ENCODE results near the gene PCNX2.
"Not testable (repeated sequence)": the region's sequence is repeated elsewhere in the genome, so short reads cannot be mapped to it uniquely, and the experiment has no call there.

PCNX2 gene

DNA sequence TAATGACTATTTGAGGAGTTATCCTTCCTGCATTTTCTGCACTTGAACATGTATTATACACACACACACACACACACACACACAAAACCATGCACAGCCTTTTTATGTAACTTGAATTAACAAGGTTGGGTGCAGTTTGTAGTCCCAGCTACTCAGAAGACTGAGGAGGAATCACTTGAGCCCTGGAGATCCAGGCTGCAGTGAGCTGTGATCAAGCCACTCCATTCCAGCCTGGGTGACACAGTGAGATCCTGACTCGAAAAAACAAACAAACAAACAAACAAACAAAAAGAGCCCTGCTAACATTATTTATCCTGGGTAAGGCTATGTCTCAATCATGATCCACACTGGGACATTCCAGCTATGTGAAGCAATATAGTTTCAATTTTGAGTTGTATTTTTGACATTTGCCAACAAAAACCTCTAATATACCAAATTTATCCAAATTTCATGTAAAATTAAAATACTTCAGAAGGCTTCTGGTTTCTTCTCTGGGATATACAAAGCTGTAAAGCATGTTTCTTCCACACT, 188.3 kb downstream of the PCNX2 start:
- no peak for DNase-seq (ENCODE audit: low read depth, low spot score)

- DNase-seq (ENCODE audit: low read depth, low spot score): no peak
Measured at GRCh38 chr1:233105225-233105624, 190.3 kb downstream of the PCNX2 start.

DNA sequence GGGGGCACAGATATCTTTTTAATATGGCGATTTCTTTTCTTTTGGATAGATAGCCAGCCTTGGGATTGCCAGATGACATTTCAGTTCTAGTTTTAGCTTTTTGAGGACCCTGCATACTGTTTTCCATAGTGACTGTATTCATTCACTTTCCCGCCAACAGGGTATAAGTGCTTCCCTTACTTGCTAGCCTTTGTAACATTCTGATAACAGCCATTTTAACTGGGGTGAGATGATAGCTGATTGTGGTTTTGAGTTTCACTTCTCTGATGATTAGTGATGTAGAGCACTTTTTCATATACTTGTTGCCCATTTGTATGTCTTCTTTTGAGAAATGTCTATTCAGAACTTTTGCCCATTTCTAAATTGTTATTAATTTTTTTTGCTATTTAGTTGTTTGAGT, 193.2 kb downstream of the PCNX2 start:
- DNase-seq (ENCODE audit: low read depth, low spot score): no peak

DNA sequence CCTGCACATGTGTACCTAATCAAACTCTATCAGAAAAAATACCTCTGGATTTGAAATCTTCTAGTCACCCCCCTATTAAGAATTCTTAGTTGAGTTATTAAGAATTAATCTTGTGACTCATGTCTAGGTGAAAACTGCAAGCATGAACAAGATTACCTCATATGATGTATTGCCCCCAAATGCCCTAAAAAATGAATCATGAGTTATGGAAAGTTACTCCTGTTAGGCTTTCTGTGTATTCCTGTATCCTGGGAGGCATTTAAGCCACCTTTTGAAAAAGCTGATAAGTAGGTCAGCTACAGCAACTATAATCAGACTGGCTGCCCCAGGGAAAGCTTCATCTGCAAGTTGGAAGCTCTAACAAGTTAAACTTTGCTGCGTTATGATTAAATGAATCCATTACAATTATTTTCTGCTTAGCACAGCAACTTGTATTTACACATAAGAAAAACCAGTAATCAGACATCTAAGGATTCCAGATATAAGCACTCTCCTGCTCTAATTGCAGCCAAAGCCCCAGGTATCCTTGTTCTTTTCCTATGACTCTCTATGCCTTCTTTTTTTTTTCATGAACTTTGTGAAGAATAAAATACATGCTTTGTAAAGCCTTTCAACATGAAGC, 197.5 kb downstream of the PCNX2 start:
- DNase-seq (ENCODE audit: low read depth, low spot score): no peak

DNA sequence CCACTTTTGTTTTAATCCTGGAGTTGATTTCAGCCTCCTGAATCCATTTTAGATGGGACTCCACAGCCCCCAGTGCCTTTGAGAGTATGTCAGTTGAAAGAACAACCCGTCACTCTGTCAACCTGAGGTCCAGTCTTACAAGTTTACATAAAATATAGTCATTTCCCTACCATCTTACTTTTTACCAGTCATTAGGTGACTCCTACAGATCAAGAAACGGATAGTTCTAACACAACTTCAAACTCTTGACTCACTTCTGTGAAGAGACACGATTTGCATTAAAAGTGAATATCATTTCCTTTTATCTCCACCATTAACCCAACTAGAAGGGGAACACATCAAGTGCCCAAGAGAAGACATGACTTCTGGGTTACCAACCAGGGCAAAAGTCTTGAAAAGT, 198.0 kb downstream of the PCNX2 start:
- no peak for DNase-seq (ENCODE audit: low read depth, low spot score)

- DNase-seq (ENCODE audit: low read depth, low spot score): no peak
Measured at GRCh38 chr1:233094691-233095090, 200.8 kb downstream of the PCNX2 start.

GRCh38 chr1:233094269-233094668, 201.3 kb downstream of the PCNX2 start:
- no peak for DNase-seq (ENCODE audit: low read depth, low spot score)

- DNase-seq (ENCODE audit: low read depth, low spot score): no peak
Measured at GRCh38 chr1:233090746-233091494, 204.6 kb downstream of the PCNX2 start.

DNA sequence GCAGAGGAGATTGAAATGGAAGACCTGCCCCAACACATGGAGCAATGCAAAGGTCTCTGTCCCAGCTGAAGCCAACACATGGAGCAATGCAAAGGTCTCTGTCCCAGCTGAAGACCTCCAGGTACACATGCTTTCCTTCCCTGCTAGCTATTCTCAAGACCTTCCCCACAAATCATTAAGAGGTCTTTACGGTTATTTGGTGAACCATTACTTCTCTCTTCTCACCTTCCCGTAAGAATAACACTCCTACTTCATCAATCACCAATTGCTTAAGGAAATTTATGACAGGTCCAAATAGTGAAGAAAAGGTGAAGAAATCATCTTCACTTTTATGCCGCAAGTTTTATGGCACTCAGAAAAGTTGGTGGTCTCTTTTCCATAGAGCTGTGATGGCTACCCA, 206.3 kb downstream of the PCNX2 start:
- DNase-seq (ENCODE audit: low read depth, low spot score): no peak

GRCh38 chr1:233088613-233089012, 206.9 kb downstream of the PCNX2 start:
- no peak for DNase-seq (ENCODE audit: low read depth, low spot score)

DNA sequence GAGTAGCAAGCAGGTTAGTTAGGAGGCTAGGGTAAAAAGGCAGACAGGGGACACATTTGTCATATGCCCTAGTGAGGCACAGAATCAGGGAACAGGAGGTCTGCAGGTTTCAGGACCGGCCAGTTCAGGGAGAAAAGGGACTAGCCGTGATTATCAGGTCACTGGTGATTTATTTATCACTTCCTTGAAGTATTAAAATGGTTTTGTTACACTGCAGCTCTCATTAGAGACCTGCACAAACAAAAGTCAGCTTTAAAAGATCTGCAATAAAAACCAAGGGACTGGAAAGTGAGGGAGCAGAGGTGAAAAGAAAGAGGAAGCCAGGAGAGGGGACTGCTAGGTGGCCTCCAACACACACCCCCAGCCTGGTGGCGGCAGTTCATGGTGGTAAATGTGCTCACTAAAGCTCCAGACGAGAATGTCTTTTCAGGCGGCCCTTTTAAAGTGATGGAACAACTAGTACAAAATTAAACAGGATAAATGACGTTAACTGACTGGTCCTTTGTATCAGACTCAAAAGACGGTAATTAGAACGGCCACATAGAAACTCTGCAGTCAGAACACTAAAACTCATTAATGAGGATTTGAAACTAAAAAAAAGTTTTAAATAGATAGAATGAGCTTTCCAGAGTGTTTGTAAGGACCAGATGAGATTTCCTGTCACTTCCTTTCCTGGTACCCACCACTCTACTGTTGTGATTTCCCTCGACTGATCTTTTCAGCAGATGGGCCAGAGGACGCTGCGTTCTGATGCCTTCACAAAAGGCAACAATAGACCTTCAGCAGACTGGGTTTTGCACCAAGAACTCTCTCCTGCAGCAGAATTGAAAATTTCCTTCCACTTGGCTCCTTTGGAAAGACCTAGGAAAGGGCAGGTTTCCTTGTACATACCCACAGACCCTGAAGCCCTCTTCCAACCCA, 208.3 kb downstream of the PCNX2 start:
- DNase-seq (ENCODE audit: low read depth, low spot score): no peak

- DNase-seq (ENCODE audit: low read depth, low spot score): no peak
Measured at GRCh38 chr1:233085566-233085965, 210.0 kb downstream of the PCNX2 start.

DNA sequence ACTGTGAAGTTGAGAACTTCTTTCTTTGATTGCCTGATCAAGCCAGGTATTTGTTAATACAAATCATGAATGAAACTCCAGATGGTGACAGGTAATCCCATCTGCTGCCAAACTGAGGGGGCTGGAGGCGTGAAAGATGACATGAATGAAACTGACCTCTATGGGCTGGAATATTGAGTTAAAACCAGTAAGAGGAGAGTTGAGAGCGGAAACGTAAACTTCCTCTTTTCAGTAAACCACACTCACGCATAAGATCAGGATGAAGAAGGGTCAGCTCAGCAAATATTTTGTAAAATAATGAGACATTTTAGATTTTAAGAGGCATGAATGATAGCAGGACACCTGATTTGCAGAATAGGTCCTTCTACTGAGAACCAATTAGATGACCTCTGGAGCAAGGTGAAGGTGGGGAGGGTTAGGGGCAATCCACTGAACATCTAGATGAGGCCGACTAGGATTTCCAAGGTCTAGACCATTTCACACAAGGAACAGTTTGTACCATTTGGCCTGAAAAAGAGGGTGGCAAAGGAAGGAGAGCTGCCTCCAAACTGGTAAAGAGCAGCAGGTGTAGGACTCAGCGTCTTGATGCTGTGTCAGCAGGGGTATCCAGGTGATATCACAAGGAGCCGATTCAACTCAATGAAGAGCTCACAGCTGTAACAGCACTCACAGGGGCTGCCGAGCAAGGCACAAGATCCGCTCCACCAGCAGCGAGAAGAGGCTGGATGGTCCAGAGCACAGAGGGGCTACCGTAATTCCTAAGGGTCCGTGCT, 212.6 kb downstream of the PCNX2 start:
- no peak for DNase-seq (ENCODE audit: low read depth, low spot score)

DNA sequence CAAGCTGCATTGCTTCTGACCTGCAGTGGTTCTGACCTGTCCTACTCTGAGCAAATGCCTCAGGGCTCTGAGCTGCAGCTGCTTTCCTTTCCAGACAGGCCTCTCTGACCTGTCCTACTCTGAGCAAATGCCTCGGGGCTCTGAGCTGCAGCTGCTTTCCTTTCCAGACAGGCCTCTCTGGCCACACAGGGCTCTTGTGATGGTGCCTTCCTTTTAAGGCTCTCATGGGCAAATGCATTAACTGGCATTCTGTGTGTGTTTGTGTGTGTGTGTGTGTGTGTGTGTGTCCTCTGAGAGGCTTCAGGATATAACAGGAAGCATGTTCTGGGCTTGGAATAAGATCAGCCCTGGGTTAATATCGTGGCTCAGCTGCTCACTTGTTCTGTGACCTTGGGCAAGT, 213.8 kb downstream of the PCNX2 start:
- DNase-seq (ENCODE audit: low read depth, low spot score): no peak

DNA sequence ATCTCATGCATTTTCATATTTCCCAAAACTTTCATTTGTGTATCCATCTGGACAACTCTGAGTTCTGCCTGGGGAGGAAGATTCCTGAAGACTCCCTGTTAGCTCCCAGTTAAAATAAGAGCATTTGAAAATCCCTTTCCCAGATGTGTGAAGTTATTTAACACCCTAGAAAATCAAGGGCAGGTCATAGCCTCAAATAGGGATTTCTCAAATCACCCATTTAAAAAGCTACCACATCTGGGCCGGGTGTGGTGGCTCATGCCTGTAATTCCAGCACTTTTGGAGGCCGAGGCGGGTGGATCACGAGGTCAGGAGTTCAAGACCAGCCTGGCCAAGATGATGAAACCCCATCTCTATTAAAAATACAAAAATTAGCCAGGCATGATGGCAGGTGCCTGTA, 214.7 kb downstream of the PCNX2 start:
- DNase-seq (ENCODE audit: low read depth, low spot score): not testable (repeated sequence)

GRCh38 chr1:233080286-233080685, 215.2 kb downstream of the PCNX2 start:
- DNase-seq (ENCODE audit: low read depth, low spot score): no peak

- DNase-seq (ENCODE audit: low read depth, low spot score): no peak
Measured at GRCh38 chr1:233079574-233079973, 216.0 kb downstream of the PCNX2 start.

GRCh38 chr1:233078396-233078795, 217.1 kb downstream of the PCNX2 start:
- DNase-seq (ENCODE audit: low read depth, low spot score): no peak

GRCh38 chr1:233075915-233076295, 219.6 kb downstream of the PCNX2 start:
- DNase-seq (ENCODE audit: low read depth, low spot score): no peak

GRCh38 chr1:233066087-233066486, 229.4 kb downstream of the PCNX2 start:
- no peak for DNase-seq (ENCODE audit: low read depth, low spot score)

DNA sequence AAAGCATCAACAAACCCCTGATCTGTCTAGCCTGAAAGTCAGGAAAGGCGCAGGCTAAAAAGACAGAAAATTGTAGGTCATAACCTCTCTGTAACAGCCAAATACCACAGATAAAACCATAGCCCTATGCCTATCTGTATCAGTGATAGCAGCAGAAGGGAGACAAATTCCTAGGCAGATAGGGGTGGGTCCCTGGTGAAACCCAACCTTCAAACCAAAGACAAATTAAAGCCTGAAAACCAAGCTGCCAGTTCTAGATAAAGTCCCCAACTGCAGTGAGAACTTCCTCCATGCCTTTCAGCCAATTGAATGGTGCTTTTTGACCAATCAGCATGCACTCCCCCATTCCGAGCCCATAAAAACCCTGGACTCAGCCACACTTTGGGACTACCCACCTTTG, 229.8 kb downstream of the PCNX2 start:
- DNase-seq (ENCODE audit: low read depth, low spot score): no peak

Measured in smooth muscle cell of the brain vasculature (primary cell).